RKO (cell line): ENCODE measurements around the gene VIPR1.

Experiments used
- DNase-seq: peaks from one replicate; pipeline ENCODE4 v3.0.0-alpha.2; 2016; ENCODE audit warnings: low spot score

The VIPR1 gene

DNA sequence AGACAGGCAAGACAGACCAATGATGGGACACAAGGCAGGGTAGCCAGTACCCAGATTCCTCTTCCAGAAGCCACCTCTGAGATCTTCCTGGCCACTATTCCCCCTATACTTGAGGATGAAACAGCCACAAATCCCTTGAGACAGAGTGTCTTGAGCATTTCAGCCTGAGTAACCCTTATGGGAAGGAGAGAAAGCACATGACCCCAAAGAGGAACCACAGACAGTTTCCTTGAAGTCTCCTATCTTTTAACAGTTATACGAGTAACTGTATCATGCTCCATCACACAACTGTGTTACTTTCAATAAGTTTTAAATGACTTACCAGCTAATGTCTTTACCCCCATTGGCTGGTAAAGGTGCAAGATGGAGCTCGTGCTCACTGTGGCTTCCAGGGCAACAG is 9.3 kb downstream of the VIPR1 start:
- DNase-seq, result no peak

DNA sequence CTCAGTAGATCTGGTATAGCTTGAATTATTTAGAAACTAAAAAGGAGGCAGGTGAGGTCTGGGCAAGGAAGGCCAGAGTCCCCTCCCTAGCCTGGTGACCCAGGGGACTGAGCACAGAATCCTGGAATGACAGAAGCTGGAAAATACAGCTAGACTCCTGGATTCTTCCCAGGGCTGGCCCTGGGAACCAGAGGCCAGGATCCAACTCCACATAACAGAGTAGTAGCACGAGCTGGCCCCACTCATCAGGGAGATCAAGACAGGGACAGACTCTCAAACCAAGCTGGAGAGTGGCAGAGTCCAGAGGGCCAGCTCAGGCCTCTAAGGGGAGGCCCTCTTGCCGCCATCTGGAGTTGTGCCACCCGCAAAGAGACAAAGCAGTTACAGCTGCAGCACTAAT is 10.7 kb downstream of the VIPR1 start:
- DNase-seq, result no peak

DNA sequence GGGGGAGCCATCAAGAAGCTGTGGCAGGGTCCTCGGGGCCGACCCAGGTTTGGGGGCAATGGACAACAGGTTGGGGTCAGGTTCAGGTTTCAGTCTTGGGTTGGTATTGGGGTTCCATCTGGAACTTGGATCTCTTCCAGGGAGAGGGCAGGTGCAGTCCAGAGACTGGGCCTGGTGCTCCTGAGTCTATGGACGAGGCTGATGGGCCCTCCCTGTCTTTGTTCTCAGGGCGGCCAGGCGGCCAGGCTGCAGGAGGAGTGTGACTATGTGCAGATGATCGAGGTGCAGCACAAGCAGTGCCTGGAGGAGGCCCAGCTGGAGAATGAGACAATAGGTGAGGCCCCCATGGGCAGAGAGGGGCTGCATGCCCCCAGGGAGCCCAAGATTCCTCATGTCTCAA is 11.1 kb downstream of the VIPR1 start:
- DNase-seq, result no peak

DNA sequence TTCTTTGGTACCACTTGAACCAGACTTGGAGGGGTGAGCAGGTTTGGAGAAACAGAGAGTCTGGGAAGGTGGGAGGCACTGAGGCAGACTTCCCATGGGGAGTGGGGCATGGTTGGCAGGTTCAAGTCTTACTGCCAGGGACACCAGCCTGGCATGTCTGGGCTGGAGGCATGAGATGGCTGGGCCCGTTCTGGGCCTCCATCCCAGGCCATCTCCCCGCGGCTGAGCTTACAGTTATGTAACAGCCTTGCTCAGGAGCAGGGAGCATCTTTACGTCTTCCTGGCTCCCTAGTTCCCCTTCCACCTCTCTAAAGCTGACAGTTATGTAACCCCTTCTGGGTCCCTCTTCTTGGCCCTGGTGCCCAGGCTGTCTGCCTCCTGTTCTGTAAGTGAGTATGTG is 12.4 kb downstream of the VIPR1 start:
- DNase-seq, result no peak

DNA sequence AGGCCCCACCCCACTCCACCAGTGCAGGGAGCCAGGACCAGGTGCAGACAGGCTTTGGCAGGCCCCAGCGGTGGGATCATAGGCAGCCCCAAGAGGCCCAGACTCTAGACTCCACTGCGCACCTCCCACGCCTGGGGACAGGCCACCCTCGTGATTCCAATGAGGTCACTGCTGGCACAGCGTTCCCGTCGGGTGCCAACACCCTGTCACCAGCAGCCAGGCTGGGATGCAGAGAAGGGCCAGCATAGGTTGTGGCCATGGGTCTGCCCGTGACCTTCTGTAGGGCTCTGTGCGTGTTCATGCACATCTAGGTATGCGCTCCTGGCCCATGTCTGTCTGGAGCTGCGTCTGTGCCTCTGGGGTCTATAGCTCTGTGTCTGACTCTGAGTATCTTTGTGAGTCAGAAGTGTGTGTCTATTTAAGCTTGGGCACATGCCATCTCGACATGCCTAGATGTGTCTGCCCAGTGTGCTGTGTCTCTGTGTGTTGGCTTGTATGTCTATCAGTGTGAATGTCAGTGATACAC is 13.0 kb downstream of the VIPR1 start:
- no peak for DNase-seq

DNA sequence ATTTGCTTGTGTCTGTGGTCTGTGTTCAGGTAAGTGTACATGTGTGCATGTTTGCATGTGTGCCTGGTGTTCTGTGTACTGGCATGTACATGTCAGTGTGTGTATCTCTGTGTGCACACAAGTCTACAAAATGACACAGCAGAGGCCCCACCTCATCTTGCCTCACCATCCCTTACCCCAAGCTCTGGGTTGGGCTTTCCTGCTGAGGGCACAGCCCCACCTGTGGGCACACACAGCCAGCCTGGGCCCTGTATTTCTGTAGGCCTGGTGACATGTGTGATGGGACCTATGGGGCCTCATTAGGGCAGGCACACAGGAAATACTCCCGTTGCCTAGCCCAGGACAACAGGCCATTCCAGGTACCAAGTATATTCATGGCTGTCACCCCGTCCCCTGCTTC is 13.5 kb downstream of the VIPR1 start:
- no peak for DNase-seq

DNA sequence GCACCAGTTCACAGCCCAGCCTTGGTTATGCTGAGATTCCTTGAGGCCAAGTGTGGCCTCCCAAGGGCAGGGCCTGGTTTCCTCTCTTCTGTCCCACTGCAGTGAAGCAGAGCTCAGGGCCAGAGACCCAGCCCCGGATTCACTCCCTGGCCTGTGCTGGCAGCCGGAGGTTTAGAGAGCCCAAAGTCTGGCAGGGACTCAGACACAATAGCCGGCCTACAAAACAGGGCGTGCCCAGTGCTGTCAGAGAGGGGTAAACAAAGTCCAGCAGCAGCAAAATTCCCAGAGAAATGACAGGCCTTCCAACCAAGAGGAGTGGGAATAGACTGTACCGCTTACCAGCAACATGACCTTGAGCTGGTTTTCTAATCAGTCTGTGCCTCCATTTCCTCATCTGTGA is 14.0 kb downstream of the VIPR1 start:
- DNase-seq, result no peak

DNA sequence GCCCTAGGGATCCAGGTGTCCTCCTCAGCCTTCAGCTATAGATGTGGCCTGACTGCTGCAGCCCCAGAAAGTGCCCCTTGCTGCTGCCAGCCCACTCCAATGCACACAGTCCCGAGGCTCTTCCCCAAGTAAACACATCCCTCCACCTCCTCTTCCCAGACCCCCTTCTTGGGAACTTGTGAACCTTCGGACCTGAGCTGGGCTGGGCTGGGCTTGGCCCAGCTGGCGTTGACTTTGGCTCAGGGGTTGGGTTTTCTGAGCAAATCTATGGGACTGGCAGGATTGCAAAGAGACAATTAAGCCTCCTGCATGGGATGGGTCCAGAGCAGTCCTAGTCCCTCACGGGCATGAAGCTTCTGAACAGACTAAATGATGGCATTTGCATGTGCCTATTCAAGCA is 14.7 kb downstream of the VIPR1 start:
- DNase-seq, result no peak

DNA sequence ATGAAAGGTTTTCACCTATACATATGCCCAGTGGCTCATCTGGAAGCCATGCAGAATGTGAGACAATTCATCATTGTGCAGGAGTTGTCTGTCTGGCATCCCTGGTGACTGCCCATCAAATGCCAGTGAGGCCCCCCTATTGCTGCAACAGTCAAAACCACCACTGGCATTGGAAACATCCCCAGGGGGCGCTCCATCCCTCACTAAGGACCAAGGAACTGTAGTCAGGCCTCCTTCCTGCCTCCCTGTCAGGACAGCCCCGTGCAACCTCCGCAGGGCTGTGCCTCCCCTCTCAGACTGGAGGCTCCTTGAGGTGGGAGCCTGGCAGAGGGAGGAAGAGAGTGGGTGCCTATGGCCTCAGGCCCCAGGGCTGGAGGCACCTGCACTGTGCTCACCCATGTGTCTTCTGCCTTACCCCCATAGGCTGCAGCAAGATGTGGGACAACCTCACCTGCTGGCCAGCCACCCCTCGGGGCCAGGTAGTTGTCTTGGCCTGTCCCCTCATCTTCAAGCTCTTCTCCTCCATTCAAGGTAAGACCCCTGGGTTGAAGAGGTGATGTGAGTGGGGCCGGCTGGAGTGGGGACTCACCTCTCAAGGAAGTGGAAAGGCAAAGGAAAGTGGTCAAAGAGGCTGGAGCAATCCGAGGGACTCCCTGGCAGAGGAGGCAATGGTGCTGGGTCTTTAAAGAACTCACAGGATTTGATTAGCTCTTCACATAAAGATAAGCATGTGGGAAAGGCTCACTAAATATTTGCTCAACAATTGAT is 16.5 kb downstream of the VIPR1 start:
- no peak for DNase-seq

DNA sequence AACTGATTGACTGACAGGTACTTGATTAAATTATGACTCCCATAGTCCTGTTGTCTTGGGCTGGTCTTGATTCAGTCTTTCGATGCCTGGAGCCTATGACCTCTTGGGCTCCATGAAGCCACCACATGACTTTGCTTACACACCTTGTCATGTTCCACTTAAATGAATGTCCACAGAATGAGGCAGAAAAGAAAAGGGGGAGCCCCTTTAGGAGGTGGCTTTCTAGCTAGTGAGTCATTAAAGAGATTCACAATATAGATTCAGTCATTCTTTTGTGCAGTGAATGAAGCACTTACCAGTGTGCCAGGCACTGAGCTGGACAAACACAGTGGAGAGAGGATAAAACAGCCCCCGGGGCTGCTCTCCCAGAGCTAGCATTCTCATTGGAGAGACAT is 17.1 kb downstream of the VIPR1 start:
- no peak for DNase-seq

DNA sequence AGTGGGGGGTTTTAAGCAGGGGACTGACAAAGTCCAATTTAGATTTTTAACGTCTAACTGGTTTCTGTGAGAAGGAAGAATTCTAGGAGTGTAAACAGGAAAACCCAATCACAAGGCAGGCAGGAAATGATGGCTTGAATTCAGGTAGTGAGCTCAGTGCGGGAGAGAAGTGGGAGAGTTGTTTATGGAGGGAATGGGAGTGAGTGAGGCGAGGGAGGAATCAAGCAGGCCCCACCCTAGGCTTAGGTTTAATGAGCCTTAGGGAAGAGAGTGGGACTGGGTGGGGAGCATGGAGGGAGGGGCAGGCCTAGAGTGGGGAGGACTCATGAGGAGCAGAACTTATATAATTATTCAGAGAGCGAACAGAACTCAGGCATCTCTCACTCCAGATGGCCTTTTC is 17.9 kb downstream of the VIPR1 start:
- DNase-seq, result no peak

DNA sequence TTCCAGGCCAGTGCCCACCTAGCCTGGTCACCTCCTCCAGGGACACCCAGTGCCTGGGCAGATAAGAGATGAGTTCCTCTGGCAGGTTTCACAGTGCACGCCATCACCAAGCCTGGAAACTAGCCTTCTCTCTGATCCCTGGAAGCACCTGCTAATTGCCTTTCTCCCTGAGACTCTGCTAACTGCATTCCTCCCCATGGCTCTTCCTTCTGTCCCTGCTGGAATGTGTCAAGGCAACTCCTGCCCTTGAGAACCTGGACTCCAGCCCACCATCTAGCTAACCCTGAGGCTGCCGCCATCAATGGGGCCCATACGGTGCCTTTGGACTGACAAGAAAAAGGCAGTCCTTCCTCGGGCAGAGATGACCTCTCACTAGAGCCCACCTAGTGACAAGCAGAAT is 18.5 kb downstream of the VIPR1 start:
- no peak for DNase-seq

DNA sequence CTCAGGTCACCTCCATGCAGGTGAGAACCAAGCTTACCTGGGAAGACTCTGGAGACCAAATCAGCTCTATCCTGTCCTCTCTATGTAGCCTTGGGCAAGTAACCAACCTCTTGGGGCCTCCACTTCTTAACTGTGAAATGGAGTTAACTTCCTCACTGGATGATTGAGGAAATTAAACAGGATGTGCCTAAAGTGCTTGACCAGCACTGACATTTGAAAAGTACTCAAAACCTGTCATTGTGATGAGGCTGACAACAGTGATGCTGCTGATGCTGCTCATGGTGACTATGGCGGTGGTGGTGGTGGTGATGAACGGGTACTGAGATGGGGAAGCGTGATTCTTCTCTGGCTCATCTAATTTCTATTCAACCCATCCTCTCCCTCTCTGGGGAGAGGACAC is 22.3 kb downstream of the VIPR1 start:
- DNase-seq, result no peak

DNA sequence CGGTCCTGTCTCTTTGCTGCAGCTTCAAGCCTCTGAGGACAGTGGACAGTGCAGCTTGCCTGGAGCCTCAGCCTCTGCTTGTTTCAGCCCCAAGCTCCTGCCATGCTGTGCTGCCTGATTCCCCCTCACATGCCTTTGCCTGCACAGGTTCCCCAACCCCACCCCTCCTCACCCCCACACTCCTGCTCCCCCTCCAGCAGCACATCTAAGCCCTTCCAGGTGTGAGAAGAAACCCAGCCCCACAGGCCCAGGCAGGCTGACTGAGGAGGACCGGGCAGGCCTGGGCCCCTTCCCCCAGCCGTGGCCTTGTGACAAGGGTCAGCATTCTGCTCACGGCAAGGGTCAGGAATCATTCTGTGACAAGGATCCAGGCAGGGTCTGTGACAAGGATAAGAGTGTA is 22.8 kb downstream of the VIPR1 start:
- no peak for DNase-seq

DNA sequence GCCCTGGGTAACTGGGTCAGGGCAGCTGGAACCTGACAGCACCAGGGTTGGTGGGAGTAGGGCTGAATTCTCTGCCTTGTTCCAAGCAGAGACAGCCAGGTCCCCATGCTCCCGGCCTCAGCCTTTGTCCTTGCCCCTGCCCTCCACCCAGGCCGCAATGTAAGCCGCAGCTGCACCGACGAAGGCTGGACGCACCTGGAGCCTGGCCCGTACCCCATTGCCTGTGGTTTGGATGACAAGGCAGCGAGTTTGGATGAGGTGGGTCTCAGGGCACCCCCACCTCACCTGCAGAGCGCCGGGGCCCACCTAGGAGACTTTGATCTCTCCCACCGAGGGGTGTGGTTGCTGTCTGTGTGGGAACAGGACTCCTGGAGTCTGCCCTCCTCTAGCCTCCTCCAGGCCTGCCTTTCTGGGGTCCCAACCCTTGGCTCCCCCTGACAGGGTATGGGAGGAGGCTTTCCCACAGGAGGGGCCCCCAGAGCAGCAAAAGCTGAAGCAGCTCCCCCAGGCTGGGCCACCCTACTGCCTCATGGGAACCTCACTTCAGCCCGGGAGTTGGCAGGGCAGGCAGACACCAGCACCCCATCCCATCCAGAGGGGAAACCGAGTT is 23.4 kb downstream of the VIPR1 start:
- no peak for DNase-seq

DNA sequence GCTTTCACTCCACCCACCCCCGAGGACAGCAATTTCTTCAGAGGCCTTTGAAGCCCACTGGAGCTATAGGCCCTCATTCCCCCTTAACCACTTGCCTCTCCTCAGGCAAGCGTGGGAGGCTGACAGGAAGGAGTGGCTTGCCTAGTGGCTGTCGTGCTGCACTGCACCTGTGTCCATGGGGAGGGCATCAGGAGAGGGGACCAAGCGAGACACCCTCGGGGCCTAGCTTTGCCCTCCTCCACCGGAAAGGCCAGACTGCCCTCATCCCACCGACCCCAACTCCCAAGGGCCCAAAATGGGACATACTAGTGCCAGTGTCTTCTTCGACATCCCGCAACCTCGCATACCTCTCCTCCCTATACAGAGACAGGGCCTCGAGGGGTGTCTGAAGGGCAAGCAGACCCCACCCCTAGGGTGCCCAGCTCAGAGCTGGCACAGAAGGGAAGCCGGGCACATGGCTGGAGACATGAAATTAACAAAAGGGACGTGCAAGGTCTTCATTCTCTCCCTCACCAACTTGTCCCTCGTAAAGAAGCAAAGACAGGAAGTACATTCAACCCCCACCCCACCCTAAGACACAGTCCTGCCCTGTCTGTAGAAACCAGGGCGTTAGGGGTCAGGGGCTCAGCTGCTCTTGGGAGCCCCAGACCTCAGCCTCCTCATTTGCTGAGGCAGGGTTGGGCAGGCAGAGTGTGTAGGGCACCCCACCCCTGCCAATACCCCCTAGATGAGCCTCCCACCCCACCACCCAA is 24.3 kb downstream of the VIPR1 start:
- DNase-seq, result no peak

DNA sequence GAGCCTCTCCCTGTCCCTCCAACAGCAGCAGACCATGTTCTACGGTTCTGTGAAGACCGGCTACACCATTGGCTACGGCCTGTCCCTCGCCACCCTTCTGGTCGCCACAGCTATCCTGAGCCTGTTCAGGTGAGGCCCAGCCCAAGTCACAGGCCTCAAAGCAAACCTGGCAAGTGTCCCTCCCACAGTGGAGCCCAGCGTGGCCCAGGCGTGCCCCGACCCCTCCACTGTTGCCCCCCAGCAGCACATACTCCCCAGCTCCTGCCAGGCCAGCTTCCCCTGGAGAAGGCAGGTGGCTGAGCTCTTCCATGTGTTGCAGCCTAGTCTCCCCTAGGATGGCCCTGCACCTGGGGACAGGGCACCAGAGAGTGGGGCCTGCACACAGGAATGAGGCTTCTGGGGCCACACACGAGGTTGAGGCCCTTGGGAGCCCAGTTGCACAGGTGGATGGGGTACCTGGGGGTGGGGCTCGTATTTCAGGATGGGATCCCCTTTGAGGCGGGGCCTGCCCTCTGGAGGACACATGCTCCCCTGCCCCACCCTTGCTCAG is 25.0 kb downstream of the VIPR1 start:
- no peak for DNase-seq

DNA sequence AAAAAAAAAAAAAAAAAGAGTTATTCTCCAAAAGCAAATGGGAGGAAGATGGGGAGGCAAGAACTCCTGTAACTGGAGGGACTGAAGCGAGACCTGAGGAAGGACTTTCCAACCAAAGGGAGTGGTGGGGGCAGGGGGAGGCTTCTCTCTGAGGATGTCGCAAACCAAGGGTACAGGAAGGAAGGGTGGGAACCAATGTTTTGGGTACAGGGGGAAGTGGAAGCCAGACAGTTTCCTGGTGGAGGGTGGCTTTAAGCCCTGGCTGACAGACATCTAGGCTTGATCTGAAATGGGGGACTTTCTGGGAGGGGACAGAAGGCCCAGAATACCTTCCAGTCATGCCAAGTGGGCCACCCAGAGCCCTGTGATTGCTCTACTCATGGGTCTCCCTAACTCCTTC is 27.0 kb downstream of the VIPR1 start:
- no peak for DNase-seq

DNA sequence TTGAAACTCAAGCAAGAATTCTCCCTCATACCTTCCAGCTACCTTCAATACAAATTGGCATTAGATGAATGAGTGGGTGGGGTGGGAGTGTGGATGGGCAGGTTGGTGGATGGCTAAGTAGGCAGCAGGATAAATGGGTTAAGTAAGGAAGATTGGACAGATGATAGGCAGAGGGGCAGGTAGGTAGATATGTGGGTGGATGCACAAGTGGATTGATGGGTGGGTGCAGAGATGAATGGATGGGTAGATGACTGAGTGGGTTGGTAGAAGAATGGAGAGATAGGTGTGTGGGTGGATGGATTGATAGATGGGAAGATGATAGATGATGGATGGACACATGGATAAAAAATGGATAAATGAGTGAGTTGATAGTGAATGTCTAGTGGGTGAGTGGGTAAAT is 27.6 kb downstream of the VIPR1 start:
- no peak for DNase-seq

DNA sequence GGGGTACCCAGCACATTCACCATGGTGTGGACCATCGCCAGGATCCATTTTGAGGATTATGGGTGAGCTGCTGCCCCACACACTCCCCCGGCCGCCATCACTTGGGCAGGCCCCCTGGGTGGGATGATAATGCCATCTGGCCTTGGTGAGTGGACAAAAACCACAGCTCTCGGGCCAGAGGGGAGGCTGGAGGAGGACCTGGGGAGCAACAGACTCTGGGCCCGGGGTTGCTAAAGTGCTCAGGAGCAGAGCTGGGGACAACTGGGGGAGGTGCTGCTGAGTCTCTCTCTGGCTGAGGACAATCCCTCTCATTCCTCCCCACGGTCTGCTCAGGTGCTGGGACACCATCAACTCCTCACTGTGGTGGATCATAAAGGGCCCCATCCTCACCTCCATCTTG is 29.0 kb downstream of the VIPR1 start:
- DNase-seq, result no peak

DNA sequence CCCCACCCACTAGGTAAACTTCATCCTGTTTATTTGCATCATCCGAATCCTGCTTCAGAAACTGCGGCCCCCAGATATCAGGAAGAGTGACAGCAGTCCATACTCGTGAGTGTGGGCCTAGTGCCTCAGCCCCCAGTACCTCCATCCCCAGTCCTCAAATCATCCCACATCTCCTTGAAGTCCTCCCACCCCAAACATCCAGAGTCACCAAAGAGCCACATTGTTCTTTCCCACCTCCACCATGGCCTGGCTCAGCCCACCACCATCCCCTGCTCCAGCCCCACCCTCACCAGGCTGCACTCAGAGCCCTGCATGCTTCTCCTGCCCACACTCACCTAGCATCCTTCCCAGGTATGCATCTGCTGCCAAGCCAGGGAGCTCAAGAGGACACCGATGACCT is 29.8 kb downstream of the VIPR1 start:
- no peak for DNase-seq

DNA sequence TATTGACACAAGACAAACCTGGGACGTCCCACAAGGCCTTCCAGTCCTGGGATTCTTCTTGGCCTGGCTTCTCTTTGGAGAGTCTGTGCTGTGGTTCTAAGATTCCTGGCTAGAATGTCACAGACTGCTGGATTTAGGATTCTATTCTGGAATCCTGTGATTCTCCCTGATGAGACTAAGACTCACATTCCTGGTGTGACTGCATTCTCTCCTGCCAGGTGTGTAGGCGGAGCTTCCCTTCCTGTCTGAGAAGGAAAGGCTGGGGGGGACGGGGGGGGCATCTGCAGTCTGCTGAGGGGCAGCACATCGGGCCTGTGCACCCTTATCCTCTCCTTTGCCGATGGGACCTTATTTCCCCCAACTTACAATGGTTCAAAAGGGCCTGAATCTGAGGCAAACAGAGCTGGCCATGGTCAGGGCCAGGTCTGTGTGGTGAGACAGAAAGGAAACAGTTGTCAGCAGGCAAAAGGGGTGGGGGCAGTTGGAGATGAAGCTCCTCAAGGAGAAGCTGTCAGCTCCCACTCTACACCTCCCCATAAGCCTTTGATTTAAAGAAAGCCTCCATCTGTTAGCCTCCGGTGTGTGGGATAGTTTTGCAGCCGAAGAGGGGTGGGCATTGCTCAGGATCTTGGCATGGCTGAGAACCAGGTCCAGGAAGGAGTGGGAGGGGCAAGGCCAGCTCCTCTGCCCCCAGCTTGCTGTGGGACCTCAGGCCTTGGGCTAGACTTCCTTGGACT is 30.9 kb downstream of the VIPR1 start:
- no peak for DNase-seq
